ENCODE results near the gene SKI.

GRCh38 chr1:2299131-2299627 is 71.1 kb downstream of the SKI start:
- TF ChIP-seq SUZ12 (IDR thresholded peaks at IDR 0.05; ENCODE audit: extremely low read depth, insufficient read depth, insufficient read length): no peak
- no peak for TF ChIP-seq YY1 (IDR thresholded peaks at IDR 0.05; ENCODE audit: insufficient read depth, insufficient read length)
